Uterus (tissue), 2 donors: ENCODE results near the gene MINK1.

ENCODE experiments used
- POLR2A ChIP-seq, 2 donors: fragments of 450-650 bp; IDR thresholded peaks; one replicate each; pipeline ENCODE4 v1.6.1; 2016; ENCODE audit warnings: antibody characterized with exemption in 2 of 2, mild to moderate bottlenecking in 1 of 2, moderate library complexity in 1 of 2
- TF ChIP-seq, protein P1 (sequence below), 4 experiments: fragments of 200-600 bp in 2 of 4; fragments of 450-650 bp in 2 of 4; sonication (generic) in 2 of 4; IDR thresholded peaks; one replicate each; pipeline ENCODE4 v1.5.1; 2016 to 2019; ENCODE audit warnings: antibody characterized with exemption in 4 of 4, mild to moderate bottlenecking in 2 of 4, moderate library complexity in 1 of 4

DNA sequence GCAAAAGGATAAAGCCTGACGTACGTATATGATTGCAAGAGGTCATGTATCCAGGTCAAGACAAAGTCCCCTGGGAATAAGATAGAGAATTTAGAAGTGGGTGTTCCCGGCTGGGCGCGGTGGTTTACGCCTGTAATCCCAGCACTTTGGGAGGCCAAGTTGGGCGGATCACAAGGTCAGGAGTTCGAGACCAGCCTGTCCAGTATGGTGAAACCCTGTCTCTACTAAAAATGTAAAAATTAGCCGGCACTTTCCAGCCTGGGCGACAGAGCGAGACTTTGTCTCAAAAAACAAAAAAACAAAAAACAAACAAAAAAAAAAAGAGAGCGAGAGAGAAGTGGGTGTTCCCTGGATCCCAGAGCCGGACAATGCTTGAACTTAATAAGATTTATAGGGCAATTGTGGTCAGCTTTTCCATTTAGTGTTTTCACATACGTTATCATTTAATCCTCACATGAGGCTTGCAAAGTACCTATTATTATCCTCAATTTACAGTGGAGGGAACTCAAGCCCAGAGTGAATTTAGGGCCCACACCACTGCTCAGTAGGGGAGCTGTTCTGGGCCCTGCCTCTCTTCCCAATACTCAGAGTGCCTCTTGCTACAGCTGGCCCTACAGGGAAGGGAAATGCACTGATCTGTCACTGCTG lies 44.9 kb upstream of the MINK1 start:
- TF ChIP-seq, protein P1, sequence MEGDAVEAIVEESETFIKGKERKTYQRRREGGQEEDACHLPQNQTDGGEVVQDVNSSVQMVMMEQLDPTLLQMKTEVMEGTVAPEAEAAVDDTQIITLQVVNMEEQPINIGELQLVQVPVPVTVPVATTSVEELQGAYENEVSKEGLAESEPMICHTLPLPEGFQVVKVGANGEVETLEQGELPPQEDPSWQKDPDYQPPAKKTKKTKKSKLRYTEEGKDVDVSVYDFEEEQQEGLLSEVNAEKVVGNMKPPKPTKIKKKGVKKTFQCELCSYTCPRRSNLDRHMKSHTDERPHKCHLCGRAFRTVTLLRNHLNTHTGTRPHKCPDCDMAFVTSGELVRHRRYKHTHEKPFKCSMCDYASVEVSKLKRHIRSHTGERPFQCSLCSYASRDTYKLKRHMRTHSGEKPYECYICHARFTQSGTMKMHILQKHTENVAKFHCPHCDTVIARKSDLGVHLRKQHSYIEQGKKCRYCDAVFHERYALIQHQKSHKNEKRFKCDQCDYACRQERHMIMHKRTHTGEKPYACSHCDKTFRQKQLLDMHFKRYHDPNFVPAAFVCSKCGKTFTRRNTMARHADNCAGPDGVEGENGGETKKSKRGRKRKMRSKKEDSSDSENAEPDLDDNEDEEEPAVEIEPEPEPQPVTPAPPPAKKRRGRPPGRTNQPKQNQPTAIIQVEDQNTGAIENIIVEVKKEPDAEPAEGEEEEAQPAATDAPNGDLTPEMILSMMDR (IDR thresholded peaks at IDR 0.05) = no peak
- TF ChIP-seq POLR2A (IDR thresholded peaks at IDR 0.05) = no peak
